ENCODE data around the gene CHST11.
"Not testable (repeated sequence)": the region's sequence is repeated elsewhere in the genome, so short reads cannot be mapped to it uniquely, and the experiment has no call there.

Gene CHST11

GRCh38 chr12:104725610-104726009, 268.9 kb downstream of the CHST11 start:
- DNase-seq: no peak

DNA sequence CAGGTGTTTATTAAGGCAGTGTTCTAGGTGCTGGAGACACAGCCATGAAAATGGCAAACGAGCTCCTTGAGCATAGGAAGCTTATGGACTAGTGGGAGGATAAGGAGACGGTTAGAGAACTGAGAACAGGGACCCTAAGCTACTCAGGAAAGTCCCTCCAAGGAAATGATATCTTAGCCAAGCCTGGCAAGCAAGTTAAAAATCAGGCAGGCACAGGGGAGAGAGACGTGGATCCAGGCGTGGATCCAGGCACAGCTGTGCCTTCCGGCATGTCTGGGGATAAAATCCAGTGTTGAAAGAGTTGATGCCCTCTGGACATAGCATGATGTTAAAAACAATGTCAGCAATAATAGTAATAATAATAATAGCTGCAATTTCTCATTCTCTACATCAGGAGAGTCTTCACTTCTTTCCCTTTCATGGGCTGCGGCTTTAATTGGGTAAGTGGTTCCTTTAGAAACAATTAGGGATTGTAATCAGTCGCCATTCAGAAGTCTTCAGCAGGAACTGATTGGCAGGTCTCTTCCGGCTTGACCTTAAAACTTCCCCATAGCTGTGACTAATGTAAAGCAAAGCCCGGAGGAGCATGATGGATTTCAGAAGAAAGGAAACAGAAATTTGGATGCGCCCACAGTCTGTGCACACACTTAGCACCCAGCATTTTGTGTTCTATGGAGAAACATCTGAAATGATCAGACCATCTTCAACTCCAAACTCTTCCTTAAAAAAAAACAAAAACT, 271.1 kb downstream of the CHST11 start:
- no peak for DNase-seq

- no peak for DNase-seq
These were observed 272.3 kb downstream of the CHST11 start for GRCh38 chr12:104729091-104729490.

GRCh38 chr12:104729610-104730446, 273.1 kb downstream of the CHST11 start:
- DNase-seq: no peak

DNA sequence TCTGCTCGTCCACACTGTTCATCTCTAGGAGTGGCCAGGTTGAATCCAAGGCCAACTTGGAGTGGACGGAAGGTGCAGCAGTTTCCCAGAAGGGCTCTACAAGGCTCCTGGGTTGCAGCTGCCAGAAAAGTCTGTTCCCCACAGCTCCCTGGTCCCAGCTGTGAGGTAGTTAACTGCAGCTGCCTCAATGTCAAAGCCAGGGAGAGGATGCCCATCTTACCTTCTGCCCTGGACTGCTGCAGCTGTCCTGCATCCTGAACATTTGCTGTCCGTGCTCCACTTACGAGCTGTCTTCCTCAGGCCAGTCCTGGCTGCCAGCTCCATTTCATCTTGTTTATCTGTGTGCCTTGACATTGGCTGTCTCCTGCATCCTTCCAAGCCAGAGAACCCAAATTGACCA, 274.0 kb downstream of the CHST11 start:
- no peak for DNase-seq

DNA sequence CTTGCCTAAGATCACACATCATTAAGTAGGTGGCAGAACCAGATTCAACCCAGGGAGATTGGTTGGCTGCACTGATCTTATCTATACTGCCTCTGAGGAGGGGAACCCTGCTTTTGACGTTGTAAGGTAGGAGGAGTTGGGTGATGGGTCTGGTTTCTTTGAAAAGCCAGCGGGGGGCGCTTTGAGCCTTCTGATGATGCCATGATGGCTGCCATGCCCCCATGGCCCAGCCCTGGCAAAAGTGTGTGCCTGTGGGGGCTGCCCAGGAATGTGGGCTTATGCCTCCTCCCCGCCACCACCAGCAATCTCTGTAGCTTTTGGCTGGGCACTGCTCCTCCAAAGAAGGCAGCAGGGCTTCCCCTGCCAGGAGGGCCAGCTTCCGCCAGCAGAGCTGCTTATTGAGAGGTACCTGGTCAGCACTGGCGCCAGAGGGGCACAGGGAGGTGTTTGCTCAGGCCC, 277.0 kb downstream of the CHST11 start:
- DNase-seq: peak; percentile 40

DNA sequence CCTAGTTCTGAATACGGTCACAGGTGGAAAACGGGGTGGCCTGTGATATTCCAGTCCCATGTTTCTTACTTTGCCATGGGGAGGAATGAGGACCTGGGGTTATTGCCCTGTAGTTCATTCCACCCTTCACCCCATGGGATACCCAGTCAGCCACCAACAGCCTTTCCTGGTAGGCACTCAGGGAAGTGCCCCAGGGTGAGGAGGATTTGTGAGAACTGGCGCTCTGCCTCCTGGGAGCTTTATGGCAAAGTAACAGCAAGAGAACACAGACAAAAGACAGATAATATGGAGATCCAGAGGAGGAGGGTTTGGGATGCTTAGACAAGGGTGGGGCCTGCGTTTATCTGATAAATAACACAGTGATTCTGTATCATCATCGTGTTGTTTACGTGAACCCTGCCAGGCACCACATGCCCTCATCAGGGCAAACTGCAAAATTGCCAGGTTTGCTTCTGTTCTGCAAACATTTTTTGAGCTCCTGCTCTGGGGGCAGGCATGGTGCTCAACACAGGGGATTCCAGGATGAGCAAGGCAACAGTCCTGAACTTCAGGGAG, 277.9 kb downstream of the CHST11 start:
- no peak for DNase-seq

GRCh38 chr12:104735801-104736200, 279.1 kb downstream of the CHST11 start:
- no peak for DNase-seq

- DNase-seq: no peak
These were observed 279.6 kb downstream of the CHST11 start for GRCh38 chr12:104736307-104736706.

GRCh38 chr12:104737113-104737512, 280.4 kb downstream of the CHST11 start:
- DNase-seq: no peak

- DNase-seq: no peak
These were observed 281.1 kb downstream of the CHST11 start for GRCh38 chr12:104737791-104738301.

DNA sequence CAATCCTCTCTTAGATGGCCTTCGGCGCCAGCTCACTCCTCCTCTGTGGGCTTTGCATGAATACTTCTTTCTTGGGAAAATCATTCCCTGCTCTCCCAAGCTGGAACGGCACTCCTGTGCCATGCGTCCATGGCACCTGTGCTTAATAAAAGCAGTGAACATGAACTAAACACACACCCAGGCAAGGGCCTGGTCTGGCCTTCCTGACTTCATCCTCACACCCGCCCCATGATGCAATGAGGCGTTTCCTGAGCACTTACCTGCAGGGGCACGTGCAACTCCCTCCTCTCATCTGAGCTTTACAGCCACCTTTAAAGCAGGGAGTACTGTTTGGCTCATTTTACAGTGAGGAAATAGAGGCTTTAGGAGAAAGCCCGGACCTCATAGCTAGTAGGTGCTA, 281.6 kb downstream of the CHST11 start:
- no peak for DNase-seq

- no peak for DNase-seq
These were observed 282.3 kb downstream of the CHST11 start for GRCh38 chr12:104738776-104739642.

DNA sequence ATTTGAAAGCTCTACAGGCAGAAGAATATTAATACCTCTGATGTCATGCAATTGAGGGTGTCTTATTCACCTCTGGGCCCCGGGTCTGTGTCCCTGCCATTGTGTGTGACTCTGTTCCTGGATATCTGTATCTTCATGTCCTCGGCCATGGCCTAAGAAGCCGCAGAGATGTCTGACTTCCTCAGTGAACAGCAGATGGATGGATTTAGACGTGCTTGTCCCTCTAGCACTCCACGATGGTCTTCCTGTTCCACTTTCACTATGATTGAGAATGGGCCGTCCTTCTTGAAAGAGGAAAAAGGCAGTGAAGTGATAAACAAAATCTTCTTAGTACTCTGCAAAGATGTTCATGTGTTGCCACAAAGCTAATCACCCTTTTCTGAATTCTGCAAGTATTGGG, 283.9 kb downstream of the CHST11 start:
- no peak for DNase-seq

DNA sequence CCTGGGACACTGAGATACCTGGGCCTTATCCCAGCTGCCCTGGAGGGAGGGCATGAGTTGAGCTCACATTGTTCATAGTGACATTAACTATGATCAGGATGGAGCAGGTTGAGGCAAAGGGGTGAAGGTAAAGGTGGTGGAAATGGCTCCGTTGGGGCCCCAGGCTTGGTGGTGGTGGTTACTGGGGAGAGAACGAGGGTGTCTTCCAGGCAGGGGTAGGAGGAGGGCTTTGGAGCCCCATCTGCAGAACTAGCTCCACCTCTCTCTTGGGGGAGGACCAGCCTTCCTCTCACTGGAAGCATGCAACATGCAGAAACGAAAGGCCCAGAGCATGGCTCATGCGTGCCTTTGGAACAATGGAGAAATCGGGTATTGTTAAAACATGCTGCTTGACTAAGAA, 284.3 kb downstream of the CHST11 start:
- DNase-seq: no peak

- no peak for DNase-seq
These were observed 285.0 kb downstream of the CHST11 start for GRCh38 chr12:104741497-104742367.

GRCh38 chr12:104742551-104743201, 285.9 kb downstream of the CHST11 start:
- peak; percentile 7 for DNase-seq

DNA sequence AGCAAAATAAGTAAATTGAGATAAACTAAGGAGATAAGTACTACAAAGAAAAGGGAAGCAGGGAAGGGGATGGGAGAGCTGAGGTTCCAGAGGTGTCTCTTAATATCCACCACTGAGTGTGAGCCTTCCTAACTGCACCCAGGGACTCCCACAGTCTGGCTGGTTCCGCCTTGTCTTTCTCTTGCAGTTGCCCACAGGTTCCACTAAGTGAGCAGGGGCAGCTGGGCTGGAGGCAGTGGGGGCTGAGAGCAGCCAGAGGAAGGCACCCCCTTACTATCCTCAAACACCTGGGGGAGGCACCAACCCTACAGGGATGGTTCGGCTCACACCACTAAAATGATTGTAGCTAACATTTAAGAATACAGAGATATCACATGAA, 286.4 kb downstream of the CHST11 start:
- DNase-seq: no peak

DNA sequence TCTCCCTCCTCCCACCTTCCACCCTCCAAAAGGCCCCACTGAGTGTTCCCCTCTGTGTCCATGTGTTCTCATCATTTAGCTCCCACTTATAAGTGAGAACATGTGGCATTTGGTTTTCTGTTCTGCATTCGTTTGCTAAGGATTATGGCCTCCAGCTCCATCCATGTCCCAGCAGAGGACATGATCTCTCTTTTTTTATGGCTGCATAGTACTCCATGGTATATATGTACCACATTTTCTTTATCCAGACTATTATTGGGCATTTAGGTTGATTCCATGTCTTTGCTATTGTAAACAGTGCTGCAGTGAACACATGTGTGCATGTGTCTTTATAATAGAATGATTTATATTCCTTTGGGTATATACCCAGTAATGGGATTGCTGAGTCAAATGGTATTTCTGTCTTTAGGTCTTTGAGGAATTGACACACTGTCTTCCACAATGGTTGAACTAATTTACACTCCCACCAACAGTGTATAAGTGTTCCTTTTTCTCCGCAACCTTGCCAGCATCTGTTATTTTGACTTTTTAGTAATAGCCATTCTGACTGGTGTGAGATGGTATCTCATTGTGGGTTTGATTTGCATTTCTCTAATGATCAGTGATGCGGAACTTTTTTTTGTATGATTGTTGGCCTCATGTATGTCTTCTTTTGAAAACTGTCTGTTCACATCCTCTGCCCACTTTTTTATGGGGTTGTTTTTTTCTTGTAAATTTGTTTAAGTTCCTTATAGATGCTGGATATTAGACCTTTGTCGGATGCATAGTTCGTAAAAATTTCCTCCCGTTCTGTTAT, 287.2 kb downstream of the CHST11 start:
- DNase-seq: not testable (repeated sequence)

- DNase-seq: no peak
These were observed 289.8 kb downstream of the CHST11 start for GRCh38 chr12:104746467-104747088.

Data from NCI-H69 (cell line).